Heart right ventricle (tissue), 16 donors: Measurements from ENCODE around the gene ARID5A. TPM values are rescaled to one million over a fixed set of nuclear protein-coding genes. Genes with fewer than 3 reads are reported as not detected.

Experiments
- ATAC-seq, 8 donors: fragments of 200-7000 bp; cut with Tn5 transposase; one replicate each; pipeline ENCODE4 v1.9.1; 2020; ENCODE audit warnings: mild to moderate bottlenecking in 8 of 8, moderate library complexity in 8 of 8, moderate number of reproducible peaks in 1 of 8
- DNase-seq, 2 donors: peaks; one replicate each; pipeline ENCODE4 v3.0.0-alpha.2; 2020
- H3K27ac ChIP-seq, 10 donors: fragments of 200-600 bp; sonication (generic) in 2 of 10; one replicate each; pipeline versions ENCODE4 v1.5.0 to v1.8.0; 2020 to 2022; ENCODE audit warnings: mild to moderate bottlenecking in 3 of 10
- H3K27me3 ChIP-seq, 7 donors: fragments of 200-600 bp; one replicate each; pipeline ENCODE4 v1.8.0; 2021 to 2022; ENCODE audit warnings: mild to moderate bottlenecking in 2 of 7
- H3K36me3 ChIP-seq, 9 donors: fragments of 200-600 bp; sonication (generic) in 1 of 9; one replicate each; pipeline versions ENCODE4 v1.5.0 to v1.8.0; 2020 to 2022; ENCODE audit warnings: mild to moderate bottlenecking in 2 of 9
- H3K4me1 ChIP-seq, 9 donors: fragments of 200-600 bp; sonication (generic) in 1 of 9; one replicate each; pipeline versions ENCODE4 v1.5.0 to v1.8.0; 2020 to 2022; ENCODE audit warnings: mild to moderate bottlenecking in 4 of 9
- H3K4me3 ChIP-seq, 10 donors: fragments of 200-600 bp; sonication (generic) in 2 of 10; one replicate each; pipeline versions ENCODE4 v1.5.0 to v1.8.0; 2020 to 2022; ENCODE audit warnings: mild to moderate bottlenecking in 7 of 10, moderate library complexity in 2 of 10
- H3K9me3 ChIP-seq, 11 donors: fragments of 200-600 bp in 10 of 11; sonication (generic) in 2 of 11; one replicate each; pipeline versions ENCODE4 v1.5.0 to v1.8.0; 2013 to 2022; ENCODE audit warnings: mild to moderate bottlenecking in 2 of 11, control low read depth in 1 of 11, moderate library complexity in 1 of 11
- CTCF ChIP-seq, 9 donors: fragments of 200-600 bp; sonication (generic) in 2 of 9; IDR thresholded peaks; one replicate each; pipeline versions ENCODE4 v1.5.0 to v1.8.0; 2021 to 2022; ENCODE audit warnings: antibody characterized with exemption in 9 of 9, mild to moderate bottlenecking in 5 of 9, moderate library complexity in 1 of 9
- WGBS, 2 donors: extraction: QIAGEN DNeasy Blood & Tissue Kit; methylation state at CpG; one replicate each; pipeline ENCODE4 v1.1.7; 2013; ENCODE audit warnings: inconsistent platforms in 1 of 2; 5-methylcytosine and 5-hydroxymethylcytosine counted together
- intact Hi-C, 10 donors: fragments of 100-400 bp; cut with DNase I; formaldehyde crosslinking; loops; one replicate each; pipeline versions ENCODE4 v1.11.1 to v1.14.2; 2022
- long read RNA-seq, 3 donors: library from polyadenylated mRNA; unstranded; transcript quantifications; one replicate each; pipeline ENCODE4 v2.0.0, GENCODE V29; 2020 to 2021
- polyA plus RNA-seq, 2 donors: library from polyadenylated mRNA; stranded (reverse); fragments of 200-250 nt; gene quantifications; one replicate each; pipeline ENCODE4 v1.2.3, GENCODE V29; 2013
- total RNA-seq, 10 donors: library from RNA; stranded (reverse); fragmentation: NEBNext Ultra II Directional in 3 of 10; extraction: Animal tissue kit (Norgen Biotek cat#: 25700) in 3 of 10; gene quantifications; one replicate each; pipeline versions ENCODE4 v1.2.1 to v1.2.4, GENCODE V29; 2021 to 2023
- donor health status: Arrhythmogenic right ventricular cardiomyopathy.
- donor health status: ischemic (EF 13 %, LVEDD 7.1; RV severe dilation, severe dysfunction).
- donor health status: healthy with polysubstance abuse.
- donor health status: DM: no; HTN: yes; CAD: no.
- donor health status: DM: no; HTN: no; CAD: no.
- donor health status: ischemic (EF 25% LVEDD 6.9; RV normal size, moderate dysfunction).
- donor health status: ischemic (EF 25% LVEDD 5.7; RV mildly dilated, moderate dysfunction).
- donor health status: healthy.
- donor health status: DM: yes; HTN: yes; CAD: no.
- donor health status: Ischemic cardiomyopathy.
- donor health status: ischemic (EF 35%, LVEDD 5.7; RV mildly dilated, moderate dysfunction).
- donor health status: nonischemic (EF 11% LVEDD 7.7; RV severe dilation, severe dysfunction).
- donor health status: DM: yes; HTN: yes; CAD: no.
- donor health status: PGD.
- donor health status: ischemic (EF 29% LVEDD 5.4; RV normal size, mild dysfunction).
- donor health status: nonischemic (EF 23%, LVEDD 6.1; RV moderate dilation, normal function).

Gene ARID5A
- total RNA-seq: 100 to 1,000 TPM in 1 of 10 donors, 10 to 100 TPM in 9; 12.0 to 121 (median 43.5) TPM
- polyA plus RNA-seq: 10 to 100 TPM; 35.0 to 42.9 TPM
- long read RNA-seq, donor 1, transcript ARID5A-201 (7 exons, 2,188 nt): major isoform, 6 of 12 reads
- long read RNA-seq, donor 1, partial matches to known transcripts: 2 of 12 reads
- long read RNA-seq, donor 1, other reads (novel, unspliced or antisense): 0 of 12 reads
- long read RNA-seq, donor 2, transcript ARID5A-201 (7 exons, 2,188 nt): major isoform, 6 of 14 reads
- long read RNA-seq, donor 2, partial matches to known transcripts: 0 of 14 reads
- long read RNA-seq, donor 2, other reads (novel, unspliced or antisense): 3 of 14 reads
- long read RNA-seq, donor 3, transcript ARID5A-201 (7 exons, 2,188 nt): major isoform, 32 of 61 reads
- long read RNA-seq, donor 3, transcript ARID5A-202 (6 exons, 2,038 nt): minor isoform, 14 of 61 reads
- long read RNA-seq, donor 3, partial matches to known transcripts: 4 of 61 reads
- long read RNA-seq, donor 3, other reads (novel, unspliced or antisense): 11 of 61 reads

GRCh38 chr2:96536445-96537065, at the start of gene ARID5A:
ARID5A (plus strand) TSS chr2:96536752; CDS start chr2:96536827, 75 bp downstream.
- Histone ChIP-seq H3K27ac (peak within 1 kb of the TSS; percentile 68 to 100 (median 97)), H3K4me1 (peaks cover 29 to 89% (median 76%) of the 10 kb centered on the region in 9 donors), H3K27me3 (no peaks in the 10 kb centered on the region), H3K36me3 (peaks cover 0 to 27% (median 0%) of the 10 kb centered on the region in 9 donors), H3K4me3 (peak within 1 kb of the TSS; percentile 73 to 99 (median 96)), H3K9me3 (no peaks in the 10 kb centered on the region)
- intact Hi-C loops: loop anchor here in 3 of 10 donors (10.0 kb wide), 2 partner anchors 98 to 342 kb away; partner anchors contain the start of gene KANSL3 (in 2 of the 3)
- DNase-seq (peak; percentile 95 to 96), ATAC-seq (peak; percentile 69 to 88 (median 76))
- TF ChIP-seq CTCF (IDR thresholded peaks at IDR 0.05): peak; percentile 13 to 59 (median 42)
- WGBS, 2 donors: 1% methylated on average over 56 to 69 of the region's 69 CpGs

- 88 to 93% methylated on average over 3 of the region's 3 CpGs for WGBS, 2 donors
- peaks cover 0 to 30% (median 8%) of the 10 kb centered on the region in 9 donors for H3K4me1 ChIP-seq
- no peaks in the 10 kb centered on the region for H3K36me3 ChIP-seq
- DNase-seq (no peak), ATAC-seq (no peak)
- no peaks in the 10 kb centered on the region for H3K27me3 ChIP-seq
- intact Hi-C loops: no loop called here
- H3K9me3 ChIP-seq: peaks cover 0 to 12% (median 2%) of the 10 kb centered on the region in 11 donors
- H3K27ac ChIP-seq: peak overlapping the region in 1 of 10 donors; percentile 39
- no peak for TF ChIP-seq CTCF (IDR thresholded peaks at IDR 0.05)
- H3K4me3 ChIP-seq: no peak overlapping the region
These were observed 47.3 kb upstream of the ARID5A start for GRCh38 chr2:96489261-96489660.

GRCh38 chr2:96489663-96490062, 46.9 kb upstream of the ARID5A start:
- peaks cover 0 to 16% (median 2%) of the 10 kb centered on the region in 11 donors for H3K9me3 ChIP-seq
- no peak overlapping the region for H3K27ac ChIP-seq
- H3K27me3 ChIP-seq: no peaks in the 10 kb centered on the region

More at GRCh38 chr2:96489663-96490062, 46.9 kb upstream of the ARID5A start:
- Histone ChIP-seq H3K4me3 (no peak overlapping the region), H3K36me3 (no peaks in the 10 kb centered on the region), H3K4me1 (peaks cover 0 to 30% (median 8%) of the 10 kb centered on the region in 9 donors)
- no peak for TF ChIP-seq CTCF (IDR thresholded peaks at IDR 0.05)
- no peak for ATAC-seq
- 79 to 86% methylated on average over 1 of the region's 1 CpG for WGBS, 2 donors
- intact Hi-C loops: no loop called here
- no peak for DNase-seq
